IPS-15b (cell line): Measurements from ENCODE around the gene NCL.
"Not testable (repeated sequence)": the region's sequence is repeated elsewhere in the genome, so short reads cannot be mapped to it uniquely, and the experiment has no call there.

Source experiments
- H3K27me3 ChIP-seq: one replicate; pipeline ENCODE4 v1.6.1; 2013; ENCODE audit warnings: low read length; ENCODE audit not compliant: control insufficient read depth, insufficient read depth
- H3K36me3 ChIP-seq: one replicate; pipeline ENCODE4 v1.6.1; 2013; ENCODE audit warnings: low read length; ENCODE audit not compliant: control insufficient read depth, insufficient read depth
- H3K4me1 ChIP-seq: one replicate; pipeline ENCODE4 v1.6.1; 2013; ENCODE audit warnings: mild to moderate bottlenecking, low read length; ENCODE audit not compliant: control insufficient read depth, insufficient read depth
- H3K4me3 ChIP-seq: one replicate; pipeline ENCODE4 v1.5.1; 2013; ENCODE audit warnings: low read depth, low read length
- H3K9ac ChIP-seq: one replicate; pipeline ENCODE4 v1.6.1; 2013; ENCODE audit warnings: low read depth, mild to moderate bottlenecking, low read length
- H3K9me3 ChIP-seq: one replicate; pipeline ENCODE4 v1.6.1; 2013; ENCODE audit warnings: mild to moderate bottlenecking, low read length; ENCODE audit not compliant: control insufficient read depth, insufficient read depth

NCL gene

DNA sequence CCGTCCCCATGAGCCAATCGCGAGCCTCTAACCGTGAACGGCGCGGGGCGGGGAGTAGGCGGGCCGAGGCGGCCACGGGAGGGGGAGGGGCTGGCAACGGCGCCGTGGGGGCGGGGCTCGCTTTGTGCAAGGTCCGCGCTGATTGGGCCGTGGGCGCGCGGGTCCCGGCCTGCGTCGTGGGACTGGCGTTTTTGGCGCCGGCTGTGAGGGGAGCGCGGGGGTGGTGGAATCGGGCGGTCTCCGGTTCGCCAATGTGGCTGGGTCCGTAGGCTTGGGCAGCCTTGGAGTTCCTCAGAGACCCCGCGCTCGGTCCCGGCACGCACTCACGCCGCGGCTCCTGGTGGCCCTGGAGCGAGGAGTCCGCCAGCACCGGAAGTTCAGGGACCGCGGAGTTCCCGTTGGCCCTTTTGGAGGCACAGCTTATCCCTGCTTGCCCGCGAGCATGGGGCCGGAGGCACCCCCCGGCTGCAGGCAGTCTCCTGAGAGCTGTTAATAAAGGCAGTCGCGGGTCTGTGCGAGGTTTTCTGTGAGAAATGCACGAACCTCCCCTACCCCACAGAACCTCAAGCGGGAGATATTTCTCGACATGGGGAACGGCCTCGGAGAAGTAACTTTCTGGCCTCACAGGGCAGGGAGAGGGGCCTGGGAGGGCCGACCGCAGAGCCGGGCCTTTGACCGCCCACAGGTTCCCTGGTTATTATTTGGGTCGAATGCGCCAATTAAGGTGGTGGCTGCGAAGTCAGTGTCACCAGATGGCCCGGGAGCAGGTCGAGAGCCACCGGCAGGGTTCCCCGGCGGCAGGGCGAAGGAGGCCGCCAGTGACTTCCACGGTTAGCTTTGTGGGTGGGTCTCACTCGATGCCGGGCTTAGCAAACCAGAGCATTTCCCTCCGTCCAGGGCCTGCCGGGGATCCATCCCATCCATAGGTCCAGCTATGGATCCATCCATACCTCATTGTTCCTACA is 574 bp upstream of the NCL start:
- Histone ChIP-seq H3K9me3 (no peaks in the 10 kb centered on the region), H3K4me3 (peak overlapping the region; percentile 95), H3K36me3 (peaks cover 28% of the 10 kb centered on the region), H3K9ac (peak overlapping the region; percentile 97), H3K4me1 (peaks cover 7% of the 10 kb centered on the region), H3K27me3 (no peaks in the 10 kb centered on the region)

DNA sequence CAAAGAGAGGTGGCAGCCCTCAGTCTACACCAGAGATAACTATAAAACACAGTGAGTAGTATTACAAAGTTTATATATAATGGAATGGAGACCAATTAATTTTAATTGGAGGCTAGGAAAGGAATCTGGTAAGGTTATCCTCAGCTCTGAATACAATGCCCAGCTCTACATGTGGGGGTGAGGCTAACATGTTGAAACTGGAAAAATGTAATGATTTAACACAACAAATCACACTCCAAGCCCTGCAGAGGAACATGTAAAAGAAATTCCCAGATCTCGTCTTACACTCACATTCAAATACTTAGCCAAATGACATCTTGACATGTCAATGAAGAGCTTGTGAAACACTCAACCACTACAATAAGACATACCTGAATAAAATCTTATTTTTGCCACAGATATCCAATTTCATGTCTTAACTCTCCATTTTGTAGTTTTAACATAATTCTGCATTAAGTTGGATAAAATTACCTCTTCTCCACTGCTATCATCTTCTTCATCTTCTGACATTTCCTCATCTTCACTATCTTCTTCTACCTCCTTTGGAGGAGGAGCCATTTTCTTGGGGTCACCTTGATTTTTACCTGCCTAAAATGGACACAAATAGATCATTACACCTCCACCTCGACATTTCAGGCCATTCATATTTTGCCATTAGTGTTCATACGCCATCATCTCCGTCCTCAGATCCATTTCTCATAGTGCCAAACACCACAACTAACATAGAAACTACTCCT is 1.4 kb downstream of the NCL start:
- H3K27me3 ChIP-seq, result no peaks in the 10 kb centered on the region
- H3K4me3 ChIP-seq, result peak overlapping the region; percentile 88
- H3K36me3 ChIP-seq, result peaks cover 47% of the 10 kb centered on the region
- peaks cover 7% of the 10 kb centered on the region for H3K4me1 ChIP-seq
- no peaks in the 10 kb centered on the region for H3K9me3 ChIP-seq
- H3K9ac ChIP-seq, result peak overlapping the region; percentile 99

DNA sequence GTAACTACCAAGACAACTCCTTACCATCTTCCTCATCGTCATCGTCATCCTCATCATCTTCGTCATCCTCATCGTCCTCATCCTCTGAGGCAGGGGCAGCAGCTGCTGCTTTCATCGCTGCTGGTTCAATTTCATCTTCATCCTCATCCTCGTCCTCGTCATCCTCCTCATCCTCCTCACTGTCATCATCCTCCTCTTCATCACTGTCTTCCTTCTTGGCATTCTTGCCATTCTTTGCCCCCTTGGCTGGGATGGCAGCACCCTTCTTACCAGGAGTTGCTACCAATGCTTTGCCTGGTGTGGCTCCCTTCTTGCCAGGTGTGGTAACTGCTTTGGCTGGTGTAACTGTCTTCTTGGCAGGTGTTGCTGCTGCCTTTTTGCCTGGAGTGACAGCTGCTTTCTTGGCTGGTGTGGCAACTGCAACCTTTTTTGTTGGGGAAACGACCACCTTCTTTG is 2.7 kb downstream of the NCL start:
- peaks cover 61% of the 10 kb centered on the region for H3K36me3 ChIP-seq
- peaks cover 7% of the 10 kb centered on the region for H3K4me1 ChIP-seq
- no peak overlapping the region for H3K9ac ChIP-seq
- no peaks in the 10 kb centered on the region for H3K9me3 ChIP-seq
- no peaks in the 10 kb centered on the region for H3K27me3 ChIP-seq
- H3K4me3 ChIP-seq, result no peak overlapping the region

DNA sequence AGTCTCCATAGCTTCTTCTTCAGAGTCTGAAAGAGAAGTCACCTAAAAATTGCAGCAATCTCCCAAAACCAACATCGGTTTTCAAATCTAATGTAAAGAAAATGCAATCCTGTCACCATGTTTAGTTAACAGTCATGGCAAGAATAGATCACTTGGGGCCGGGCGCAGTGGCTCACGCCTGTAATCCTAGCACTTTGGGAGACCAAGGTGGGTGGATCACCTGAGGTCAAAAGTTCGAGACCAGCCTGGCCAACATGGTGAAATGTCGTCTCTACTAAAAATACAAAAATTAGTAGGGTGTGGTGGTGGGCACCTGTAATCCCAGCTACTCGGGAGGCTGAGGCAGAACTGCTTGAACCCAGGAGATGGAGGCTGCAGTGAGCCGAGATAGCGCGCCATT is 3.4 kb downstream of the NCL start:
- not testable (repeated sequence) for H3K9me3 ChIP-seq, H3K4me1 ChIP-seq, H3K4me3 ChIP-seq, H3K27me3 ChIP-seq, H3K9ac ChIP-seq
- peaks cover 68% of the 10 kb centered on the region for H3K36me3 ChIP-seq

DNA sequence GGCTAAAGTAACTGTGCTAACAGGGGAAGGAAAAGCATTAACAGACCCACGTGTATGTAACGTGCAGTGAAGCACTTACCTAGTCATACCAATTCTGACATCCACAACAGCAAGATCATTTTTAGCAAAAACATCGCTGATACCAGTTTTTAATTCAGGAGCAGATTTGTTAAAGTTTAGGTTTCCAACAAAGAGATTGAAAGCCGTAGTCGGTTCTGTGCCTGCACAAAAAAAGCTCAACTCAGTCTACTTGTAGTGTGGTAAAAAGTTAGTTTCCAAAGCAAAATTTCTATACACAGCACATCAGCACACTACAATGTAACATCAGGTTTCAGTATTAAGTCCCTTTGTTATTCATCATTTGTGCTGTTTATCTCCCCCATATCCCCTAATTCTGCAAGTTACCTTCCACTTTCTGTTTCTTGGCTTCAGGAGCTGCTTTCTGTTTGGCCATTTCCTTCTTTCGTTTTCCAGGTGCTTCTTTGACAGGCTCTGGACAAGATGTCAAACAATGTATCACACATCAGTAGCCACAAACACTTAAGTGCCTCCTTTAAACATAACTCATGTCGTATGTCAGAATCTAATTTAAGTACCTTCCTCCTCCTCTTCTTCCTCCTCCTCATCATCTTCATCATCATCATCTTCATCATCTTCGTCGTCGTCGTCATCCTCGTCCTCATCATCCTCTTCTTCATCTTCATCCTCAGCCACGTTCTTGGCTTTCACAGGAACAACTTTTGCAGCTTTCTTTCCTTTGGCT is 4.0 kb downstream of the NCL start:
- no peak overlapping the region for H3K4me3 ChIP-seq
- H3K9me3 ChIP-seq, result no peaks in the 10 kb centered on the region
- H3K36me3 ChIP-seq, result peaks cover 74% of the 10 kb centered on the region
- H3K9ac ChIP-seq, result no peak overlapping the region
- H3K4me1 ChIP-seq, result peaks cover 7% of the 10 kb centered on the region
- no peaks in the 10 kb centered on the region for H3K27me3 ChIP-seq

DNA sequence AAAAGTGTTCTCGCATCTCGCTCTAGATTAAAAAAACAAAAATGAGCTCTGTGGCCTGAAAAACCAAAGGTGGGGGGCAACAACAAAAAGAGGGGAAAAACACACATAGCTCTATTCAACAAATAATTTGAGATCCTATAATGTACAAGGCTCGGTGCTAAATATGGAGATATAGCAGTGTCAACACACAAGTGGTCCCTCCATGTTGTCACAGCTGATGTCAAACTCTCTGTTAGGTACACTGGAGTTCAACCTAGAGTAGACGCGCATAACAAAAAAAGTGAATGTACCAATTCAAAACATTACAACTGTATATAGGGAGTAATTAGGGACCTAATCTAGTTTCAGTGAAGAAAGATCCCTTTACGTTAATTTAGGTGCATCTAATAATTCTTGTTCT is 5.9 kb downstream of the NCL start:
- no peaks in the 10 kb centered on the region for H3K27me3 ChIP-seq
- no peak overlapping the region for H3K4me3 ChIP-seq
- H3K4me1 ChIP-seq, result peaks cover 7% of the 10 kb centered on the region
- peaks cover 86% of the 10 kb centered on the region for H3K36me3 ChIP-seq
- H3K9ac ChIP-seq, result no peak overlapping the region
- no peaks in the 10 kb centered on the region for H3K9me3 ChIP-seq

DNA sequence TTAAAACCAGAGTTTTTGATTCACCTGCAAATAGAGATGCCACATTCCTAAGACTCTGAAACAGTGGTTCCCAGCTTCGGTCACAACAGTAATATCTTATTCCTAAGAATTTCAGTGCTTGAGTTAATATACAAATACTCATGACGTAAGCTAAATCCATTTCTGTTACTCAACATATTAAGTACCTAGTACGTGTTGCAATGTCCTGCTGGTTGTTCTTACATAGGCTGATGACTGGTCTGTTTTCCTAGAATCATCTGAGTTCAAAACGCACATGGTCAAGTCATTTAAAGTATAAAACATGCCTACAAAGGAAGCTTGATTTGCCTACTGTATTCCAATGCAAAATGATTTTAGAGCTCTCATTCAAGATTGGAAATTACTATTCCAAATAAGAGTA is 7.2 kb downstream of the NCL start:
- Histone ChIP-seq H3K4me3 (no peak overlapping the region), H3K4me1 (peaks cover under 1% of the 10 kb centered on the region), H3K9ac (no peak overlapping the region), H3K36me3 (peaks cover 78% of the 10 kb centered on the region), H3K27me3 (no peaks in the 10 kb centered on the region), H3K9me3 (no peaks in the 10 kb centered on the region)

DNA sequence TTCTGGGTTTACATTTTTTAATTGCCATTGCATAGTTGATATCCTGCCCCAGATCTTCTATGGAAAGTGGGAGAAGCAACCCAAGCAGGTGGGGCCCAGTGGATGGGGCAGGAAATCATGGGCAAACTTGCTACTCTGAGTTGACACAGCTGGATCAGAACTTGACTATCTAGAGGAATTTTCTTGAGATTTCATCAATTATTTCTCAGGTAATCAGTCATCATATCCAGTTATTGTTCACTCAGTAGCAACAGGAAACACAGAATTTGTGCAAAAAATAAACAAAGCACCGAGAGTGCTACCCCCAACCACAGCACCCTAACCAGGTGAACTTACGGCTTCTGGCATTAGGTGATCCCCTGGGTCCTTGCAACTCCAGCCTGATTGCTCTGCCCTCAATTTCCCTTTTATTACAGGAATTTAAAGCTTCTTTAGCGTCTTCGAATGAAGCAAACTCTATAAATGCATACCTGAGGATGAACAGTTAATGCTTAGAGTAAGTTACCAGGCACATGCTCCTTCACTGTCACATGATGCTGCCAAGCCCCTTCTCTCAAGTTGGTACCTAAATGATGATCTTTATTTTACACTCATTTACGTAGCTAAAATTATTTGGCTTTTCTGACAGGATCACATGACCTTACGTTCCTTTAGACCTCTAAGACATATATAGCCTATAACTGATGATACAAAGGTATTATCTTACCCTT is 7.8 kb downstream of the NCL start:
- H3K36me3 ChIP-seq, result peaks cover 72% of the 10 kb centered on the region
- H3K4me1 ChIP-seq, result no peaks in the 10 kb centered on the region
- H3K4me3 ChIP-seq, result no peak overlapping the region
- H3K9ac ChIP-seq, result no peak overlapping the region
- no peaks in the 10 kb centered on the region for H3K9me3 ChIP-seq
- no peaks in the 10 kb centered on the region for H3K27me3 ChIP-seq

DNA sequence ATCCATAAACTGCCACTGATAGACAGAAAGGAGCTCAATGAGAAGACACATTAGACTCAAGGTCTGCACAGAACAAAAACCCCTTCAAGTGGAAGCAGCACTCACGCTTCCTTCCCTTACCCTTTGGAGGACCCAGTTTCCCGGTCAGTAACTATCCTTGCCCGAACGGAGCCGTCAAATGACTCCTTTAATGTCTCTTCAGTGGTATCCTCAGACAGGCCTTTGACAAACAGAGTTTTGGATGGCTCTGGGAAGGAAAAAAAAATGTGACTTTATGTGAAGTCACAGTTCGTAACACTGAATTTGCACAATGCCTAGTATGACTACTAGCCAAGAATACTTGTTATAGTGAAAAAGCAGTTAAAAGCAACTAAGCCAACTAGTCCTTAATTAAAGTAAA is 8.4 kb downstream of the NCL start:
- no peaks in the 10 kb centered on the region for H3K27me3 ChIP-seq
- no peaks in the 10 kb centered on the region for H3K9me3 ChIP-seq
- no peak overlapping the region for H3K4me3 ChIP-seq
- peaks cover 68% of the 10 kb centered on the region for H3K36me3 ChIP-seq
- no peaks in the 10 kb centered on the region for H3K4me1 ChIP-seq
- H3K9ac ChIP-seq, result no peak overlapping the region

DNA sequence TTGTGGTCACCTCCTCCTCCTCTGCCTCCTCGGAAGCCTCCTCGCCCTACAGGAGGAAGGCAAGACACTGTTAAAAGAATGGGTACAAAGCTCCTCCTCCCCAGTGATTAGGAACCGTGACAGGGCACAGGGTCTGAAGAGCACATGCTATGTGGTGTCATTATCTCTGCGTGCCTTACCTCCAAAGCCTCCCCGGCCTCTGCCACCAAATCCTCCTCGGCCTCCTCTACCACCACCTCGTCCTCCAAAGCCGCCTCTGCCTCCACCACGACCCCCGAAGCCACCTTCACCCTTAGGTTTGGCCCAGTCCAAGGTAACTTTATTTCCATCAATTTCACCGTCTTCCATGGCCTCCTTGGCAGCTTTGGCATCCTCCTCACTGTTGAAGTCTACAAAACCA is 9.1 kb downstream of the NCL start:
- Histone ChIP-seq H3K36me3 (peaks cover 61% of the 10 kb centered on the region), H3K4me3 (no peak overlapping the region), H3K9me3 (no peaks in the 10 kb centered on the region), H3K27me3 (no peaks in the 10 kb centered on the region), H3K9ac (no peak overlapping the region), H3K4me1 (no peaks in the 10 kb centered on the region)

DNA sequence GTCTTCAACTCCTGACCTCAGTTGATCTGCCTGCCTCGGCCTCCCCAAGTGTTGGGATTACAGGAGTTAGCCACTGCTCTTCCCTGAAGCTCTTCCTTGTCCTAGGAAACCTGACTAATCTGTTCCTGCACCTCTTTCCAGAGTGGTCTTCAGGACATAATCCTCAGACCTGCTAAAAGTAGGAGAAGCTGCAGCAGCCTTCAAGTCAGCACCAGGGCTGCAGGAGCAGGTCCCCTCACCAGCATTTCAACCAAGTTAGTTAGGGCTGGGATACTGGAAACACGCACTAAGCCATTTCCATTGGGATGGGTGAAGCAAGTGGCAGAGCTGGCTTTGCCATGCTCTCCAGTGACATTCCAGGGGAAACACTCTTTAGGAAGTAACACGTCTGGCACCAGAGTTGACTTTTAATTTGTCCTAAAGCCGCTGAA is 9.9 kb downstream of the NCL start:
- Histone ChIP-seq H3K27me3 (no peaks in the 10 kb centered on the region), H3K9ac (no peak overlapping the region), H3K4me1 (no peaks in the 10 kb centered on the region), H3K9me3 (no peaks in the 10 kb centered on the region), H3K4me3 (no peak overlapping the region), H3K36me3 (peaks cover 54% of the 10 kb centered on the region)
